ENCODE data around the gene MRPL39.

MRPL39 gene

DNA sequence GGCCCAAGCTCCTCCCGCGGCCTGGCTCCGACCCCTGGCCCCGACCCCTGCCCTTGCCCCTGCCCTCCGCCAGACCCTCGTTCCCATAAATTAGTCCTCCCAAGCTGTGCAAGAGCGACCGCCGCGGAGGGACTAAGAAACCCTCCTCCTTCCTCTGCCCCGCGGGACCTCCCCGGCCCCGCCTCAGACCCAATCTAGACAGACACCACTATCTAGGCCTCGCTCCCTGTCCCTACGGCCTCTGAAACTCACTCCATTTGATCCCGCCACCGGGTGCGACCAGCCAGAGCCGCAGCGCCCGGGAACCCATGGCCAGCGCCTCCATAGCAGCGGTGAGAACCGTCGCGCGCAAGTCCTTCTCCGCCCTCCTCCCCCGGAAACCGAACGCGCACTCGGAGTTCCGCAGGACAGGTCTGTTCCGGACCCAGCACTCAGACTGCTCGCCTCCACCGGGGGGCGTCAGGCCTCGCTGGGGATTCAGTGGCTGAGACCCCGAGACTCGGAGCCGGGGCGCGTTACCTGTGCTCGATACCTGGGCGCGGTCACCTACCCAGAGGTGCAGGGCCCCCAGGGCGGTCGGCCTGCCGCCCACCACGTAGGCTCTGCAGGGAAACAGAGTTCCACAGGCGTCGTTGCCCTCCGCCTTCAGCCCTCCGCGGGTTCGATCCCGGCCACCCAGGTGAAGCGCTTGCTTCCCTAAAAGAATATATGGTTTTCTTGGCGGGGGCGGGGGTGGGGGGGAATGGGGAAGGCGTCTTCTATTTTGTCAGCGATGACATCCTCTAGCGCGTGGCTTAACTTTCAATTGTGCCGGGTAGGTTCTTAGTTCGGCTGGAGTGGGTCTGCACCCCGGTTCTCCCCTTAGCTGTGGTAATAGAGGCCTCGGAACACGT, at the start of gene MRPL39:
Gene MRPL39 (minus strand): TSS at position 331 of the 893 bp plus-strand sequence. CDS start 6 bp downstream, at position 325.
- TF ChIP-seq, protein P1, sequence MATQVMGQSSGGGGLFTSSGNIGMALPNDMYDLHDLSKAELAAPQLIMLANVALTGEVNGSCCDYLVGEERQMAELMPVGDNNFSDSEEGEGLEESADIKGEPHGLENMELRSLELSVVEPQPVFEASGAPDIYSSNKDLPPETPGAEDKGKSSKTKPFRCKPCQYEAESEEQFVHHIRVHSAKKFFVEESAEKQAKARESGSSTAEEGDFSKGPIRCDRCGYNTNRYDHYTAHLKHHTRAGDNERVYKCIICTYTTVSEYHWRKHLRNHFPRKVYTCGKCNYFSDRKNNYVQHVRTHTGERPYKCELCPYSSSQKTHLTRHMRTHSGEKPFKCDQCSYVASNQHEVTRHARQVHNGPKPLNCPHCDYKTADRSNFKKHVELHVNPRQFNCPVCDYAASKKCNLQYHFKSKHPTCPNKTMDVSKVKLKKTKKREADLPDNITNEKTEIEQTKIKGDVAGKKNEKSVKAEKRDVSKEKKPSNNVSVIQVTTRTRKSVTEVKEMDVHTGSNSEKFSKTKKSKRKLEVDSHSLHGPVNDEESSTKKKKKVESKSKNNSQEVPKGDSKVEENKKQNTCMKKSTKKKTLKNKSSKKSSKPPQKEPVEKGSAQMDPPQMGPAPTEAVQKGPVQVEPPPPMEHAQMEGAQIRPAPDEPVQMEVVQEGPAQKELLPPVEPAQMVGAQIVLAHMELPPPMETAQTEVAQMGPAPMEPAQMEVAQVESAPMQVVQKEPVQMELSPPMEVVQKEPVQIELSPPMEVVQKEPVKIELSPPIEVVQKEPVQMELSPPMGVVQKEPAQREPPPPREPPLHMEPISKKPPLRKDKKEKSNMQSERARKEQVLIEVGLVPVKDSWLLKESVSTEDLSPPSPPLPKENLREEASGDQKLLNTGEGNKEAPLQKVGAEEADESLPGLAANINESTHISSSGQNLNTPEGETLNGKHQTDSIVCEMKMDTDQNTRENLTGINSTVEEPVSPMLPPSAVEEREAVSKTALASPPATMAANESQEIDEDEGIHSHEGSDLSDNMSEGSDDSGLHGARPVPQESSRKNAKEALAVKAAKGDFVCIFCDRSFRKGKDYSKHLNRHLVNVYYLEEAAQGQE (IDR thresholded peaks at IDR 0.05; ENCODE audit: low read depth) = 0 out of 2 replicates have a peak, but pooled peaks have one; percentile 12
- TF ChIP-seq TCF12 (IDR thresholded peaks at IDR 0.05; ENCODE audit: low read depth) = peak; percentile 74; the same call in 1 of the 2 replicates
- peak; percentile 100 for TF ChIP-seq TAF1 (IDR thresholded peaks at IDR 0.05; ENCODE audit: low read depth)
- no peak for TF ChIP-seq CREB1 (IDR thresholded peaks at IDR 0.05; ENCODE audit: low read depth)
- peak; percentile 94 for TF ChIP-seq ZBTB7A (IDR thresholded peaks at IDR 0.05; ENCODE audit: low read depth)
- TF ChIP-seq, protein P2, sequence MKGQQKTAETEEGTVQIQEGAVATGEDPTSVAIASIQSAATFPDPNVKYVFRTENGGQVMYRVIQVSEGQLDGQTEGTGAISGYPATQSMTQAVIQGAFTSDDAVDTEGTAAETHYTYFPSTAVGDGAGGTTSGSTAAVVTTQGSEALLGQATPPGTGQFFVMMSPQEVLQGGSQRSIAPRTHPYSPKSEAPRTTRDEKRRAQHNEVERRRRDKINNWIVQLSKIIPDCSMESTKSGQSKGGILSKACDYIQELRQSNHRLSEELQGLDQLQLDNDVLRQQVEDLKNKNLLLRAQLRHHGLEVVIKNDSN (IDR thresholded peaks at IDR 0.05) = peak; percentile 74
- TF ChIP-seq RAD21 (IDR thresholded peaks at IDR 0.05; ENCODE audit: low read depth) = no peak; the same call in 1 of the 2 replicates
- peak; percentile 38; the same call in 1 of the 2 replicates for TF ChIP-seq NFIC (IDR thresholded peaks at IDR 0.05)
- TF ChIP-seq, protein P3, sequence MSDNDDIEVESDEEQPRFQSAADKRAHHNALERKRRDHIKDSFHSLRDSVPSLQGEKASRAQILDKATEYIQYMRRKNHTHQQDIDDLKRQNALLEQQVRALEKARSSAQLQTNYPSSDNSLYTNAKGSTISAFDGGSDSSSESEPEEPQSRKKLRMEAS (IDR thresholded peaks at IDR 0.05) = peak; percentile 90
- TF ChIP-seq EGR1 (IDR thresholded peaks at IDR 0.05) = no peak
- TF ChIP-seq TEAD4 (IDR thresholded peaks at IDR 0.05) = peak; percentile 45; the same call in 1 of the 2 replicates
- peak; percentile 93 for TF ChIP-seq YY1 (IDR thresholded peaks at IDR 0.05; ENCODE audit: low read depth)
- TF ChIP-seq FOXM1 (IDR thresholded peaks at IDR 0.05; ENCODE audit: borderline replicate concordance, low read depth) = no peak
- TF ChIP-seq EP300 (IDR thresholded peaks at IDR 0.05; ENCODE audit: borderline replicate concordance) = no peak
- no peak for TF ChIP-seq CEBPB (IDR thresholded peaks at IDR 0.05)

DNA sequence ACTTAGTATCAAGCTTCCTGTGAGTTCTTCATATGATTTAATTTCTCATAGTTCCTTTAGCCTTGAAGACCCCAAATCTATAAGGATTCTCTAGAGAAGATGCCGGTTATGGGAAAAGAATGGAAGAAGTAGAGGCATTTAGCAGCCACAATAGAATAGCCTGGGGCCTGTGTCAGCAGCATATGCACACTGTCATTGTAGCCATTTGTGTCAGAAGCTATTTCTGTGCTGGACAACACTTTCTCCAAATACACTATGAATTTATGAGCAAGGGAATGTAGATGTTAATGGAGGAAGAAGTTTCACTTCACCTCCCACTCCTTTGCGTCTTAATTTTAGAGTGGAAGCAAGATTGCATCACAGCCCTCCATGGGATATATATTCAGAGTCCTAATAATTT, 49.1 kb upstream of the MRPL39 start:
- TF ChIP-seq FOXM1 (IDR thresholded peaks at IDR 0.05; ENCODE audit: borderline replicate concordance, low read depth) (no peak), YY1 (IDR thresholded peaks at IDR 0.05; ENCODE audit: low read depth) (no peak), TCF12 (IDR thresholded peaks at IDR 0.05; ENCODE audit: low read depth) (no peak), RAD21 (IDR thresholded peaks at IDR 0.05; ENCODE audit: low read depth) (no peak), EGR1 (IDR thresholded peaks at IDR 0.05) (no peak), NFIC (IDR thresholded peaks at IDR 0.05) (no peak), TEAD4 (IDR thresholded peaks at IDR 0.05) (no peak), CREB1 (IDR thresholded peaks at IDR 0.05; ENCODE audit: low read depth) (no peak), ZBTB7A (IDR thresholded peaks at IDR 0.05; ENCODE audit: low read depth) (no peak)
- TF ChIP-seq, protein P1 (IDR thresholded peaks at IDR 0.05; ENCODE audit: low read depth) = no peak

DNA sequence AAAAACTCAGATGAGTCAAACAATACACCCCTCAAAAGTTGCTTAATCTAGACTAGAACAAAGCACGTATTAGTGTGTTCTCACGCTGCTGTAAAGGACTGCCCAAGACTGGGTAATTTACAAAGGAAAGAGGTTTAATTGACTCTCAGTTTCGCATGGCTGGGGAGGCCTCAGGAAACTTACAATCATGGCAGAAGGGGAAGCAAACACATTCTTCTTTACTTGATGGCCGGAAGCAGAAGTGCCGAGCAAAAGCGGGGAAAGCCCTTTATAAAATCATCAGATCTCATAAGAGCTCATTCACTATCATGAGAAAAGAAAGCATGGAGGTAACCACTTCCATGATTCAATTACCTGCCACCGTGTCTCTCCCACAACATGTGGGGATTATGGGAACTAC, 41.9 kb upstream of the MRPL39 start:
- TF ChIP-seq, protein P3 (IDR thresholded peaks at IDR 0.05) = no peak
- TF ChIP-seq FOXM1 (IDR thresholded peaks at IDR 0.05; ENCODE audit: borderline replicate concordance, low read depth) = no peak
- no peak for TF ChIP-seq NFIC (IDR thresholded peaks at IDR 0.05)
- TF ChIP-seq, protein P1 (IDR thresholded peaks at IDR 0.05; ENCODE audit: low read depth) = no peak
- TF ChIP-seq, protein P2 (IDR thresholded peaks at IDR 0.05) = no peak
- no peak for TF ChIP-seq CEBPB (IDR thresholded peaks at IDR 0.05)
- TF ChIP-seq TEAD4 (IDR thresholded peaks at IDR 0.05) = no peak
- TF ChIP-seq CREB1 (IDR thresholded peaks at IDR 0.05; ENCODE audit: low read depth) = no peak
- TF ChIP-seq ZBTB7A (IDR thresholded peaks at IDR 0.05; ENCODE audit: low read depth) = no peak
- TF ChIP-seq EGR1 (IDR thresholded peaks at IDR 0.05) = no peak
- no peak for TF ChIP-seq YY1 (IDR thresholded peaks at IDR 0.05; ENCODE audit: low read depth)
- TF ChIP-seq EP300 (IDR thresholded peaks at IDR 0.05; ENCODE audit: borderline replicate concordance) = no peak
- no peak for TF ChIP-seq RAD21 (IDR thresholded peaks at IDR 0.05; ENCODE audit: low read depth)
- no peak for TF ChIP-seq TAF1 (IDR thresholded peaks at IDR 0.05; ENCODE audit: low read depth)
- no peak for TF ChIP-seq TCF12 (IDR thresholded peaks at IDR 0.05; ENCODE audit: low read depth)

Data from Ishikawa (cell line).